Neural progenitor cell (in vitro differentiated cells): Measurements from ENCODE around the gene MIER2. TPM values are rescaled to one million over a fixed set of nuclear protein-coding genes. Genes with fewer than 3 reads are reported as not detected.
A peak's percentile ranks its signal among the peaks of the same experiment; 100 is the strongest.
"Not testable (repeated sequence)": the region's sequence is repeated elsewhere in the genome, so short reads cannot be mapped to it uniquely, and the experiment has no call there.

ENCODE experiments used
- DNase-seq: peaks from one replicate; pipeline ENCODE4 v3.0.0-alpha.2; 2016; ENCODE audit warnings: low spot score
- H2AFZ ChIP-seq: fragments of 200-600 bp; sonication (generic); replicated peaks from 2 replicates; pipeline ENCODE4 v1.6.1; 2016; ENCODE audit warnings: antibody characterized with exemption
- H3F3A ChIP-seq: fragments of 200-600 bp; sonication (generic); 2 replicates; pipeline ENCODE4 v1.6.1; 2016; ENCODE audit warnings: antibody characterized with exemption, low read depth
- H3K27ac ChIP-seq: fragments of 200-600 bp; sonication (generic); 2 replicates; pipeline ENCODE4 v1.5.1; 2016; ENCODE audit warnings: mild to moderate bottlenecking
- H3K27me3 ChIP-seq: fragments of 200-600 bp; sonication (generic); 2 replicates; pipeline ENCODE4 v1.6.1; 2016; ENCODE audit warnings: mild to moderate bottlenecking, moderate library complexity
- H3K36me3 ChIP-seq: fragments of 200-600 bp; sonication (generic); 2 replicates; pipeline ENCODE4 v1.5.1; 2016
- H3K4me1 ChIP-seq: fragments of 200-600 bp; sonication (generic); 2 replicates; pipeline ENCODE4 v1.6.1; 2016; ENCODE audit warnings: mixed run types
- H3K4me2 ChIP-seq: fragments of 200-600 bp; sonication (generic); 2 replicates; pipeline ENCODE4 v1.6.1; 2016
- H3K4me3 ChIP-seq: fragments of 200-600 bp; sonication (generic); 2 replicates; pipeline ENCODE4 v1.5.1; 2016
- H3K79me2 ChIP-seq: fragments of 200-600 bp; sonication (generic); 2 replicates; pipeline ENCODE4 v1.6.1; 2016; ENCODE audit warnings: low read depth
- H3K9ac ChIP-seq: fragments of 200-600 bp; sonication (generic); 2 replicates; pipeline ENCODE4 v1.6.1; 2016
- H3K9me3 ChIP-seq: fragments of 200-600 bp; sonication (generic); 2 replicates; pipeline ENCODE4 v1.5.1; 2016; ENCODE audit warnings: low read depth
- H4K20me1 ChIP-seq: fragments of 200-600 bp; sonication (generic); 2 replicates; pipeline ENCODE4 v1.6.1; 2016; ENCODE audit warnings: low read depth
- H3K27ac Mint-ChIP-seq: 3 replicates; pipeline ENCODE4 v1.8.0; 2021; ENCODE audit warnings: mixed read lengths
- H3K27me3 Mint-ChIP-seq: 2 replicates; pipeline ENCODE4 v1.8.0; 2022; ENCODE audit warnings: low read depth, mild to moderate bottlenecking, inconsistent platforms, moderate library complexity, mixed read lengths; ENCODE audit not compliant: insufficient read depth
- H3K36me3 Mint-ChIP-seq: 3 replicates; pipeline ENCODE4 v1.8.0; 2021; ENCODE audit warnings: mixed read lengths
- H3K4me1 Mint-ChIP-seq: 3 replicates; pipeline ENCODE4 v1.8.0; 2021; ENCODE audit warnings: mixed read lengths
- H3K4me3 Mint-ChIP-seq: 3 replicates; pipeline ENCODE4 v1.8.0; 2021; ENCODE audit warnings: mild to moderate bottlenecking, moderate library complexity, mixed read lengths
- H3K9me3 Mint-ChIP-seq: 3 replicates; pipeline ENCODE4 v1.8.0; 2020; ENCODE audit warnings: mixed read lengths
- EZH2 ChIP-seq: fragments of 200-600 bp; sonication (generic); IDR thresholded peaks from 2 replicates; pipeline ENCODE4 v1.6.1; 2017; ENCODE audit warnings: antibody characterized with exemption, mild to moderate bottlenecking, moderate library complexity
- EZH2phosphoT487 ChIP-seq: fragments of 200-600 bp; sonication (generic); IDR thresholded peaks from 2 replicates; pipeline ENCODE4 v1.6.1; 2017; ENCODE audit warnings: antibody characterized with exemption
- total RNA-seq: library from RNA; depleted of rRNA; stranded (reverse); fragments of >200 nt; gene quantifications from 2 replicates; pipeline ENCODE4 v1.2.3, GENCODE V29; 2015; ENCODE audit warnings: low replicate concordance
- TF ChIP-seq, protein P1 (sequence below): fragments of 200-600 bp; sonication (generic); IDR thresholded peaks from 2 replicates; pipeline ENCODE4 v1.5.1; 2017; ENCODE audit warnings: antibody characterized with exemption, mild to moderate bottlenecking

Gene MIER2
- total RNA-seq, 1 donor from 2014 or later = 12.9 TPM

DNA sequence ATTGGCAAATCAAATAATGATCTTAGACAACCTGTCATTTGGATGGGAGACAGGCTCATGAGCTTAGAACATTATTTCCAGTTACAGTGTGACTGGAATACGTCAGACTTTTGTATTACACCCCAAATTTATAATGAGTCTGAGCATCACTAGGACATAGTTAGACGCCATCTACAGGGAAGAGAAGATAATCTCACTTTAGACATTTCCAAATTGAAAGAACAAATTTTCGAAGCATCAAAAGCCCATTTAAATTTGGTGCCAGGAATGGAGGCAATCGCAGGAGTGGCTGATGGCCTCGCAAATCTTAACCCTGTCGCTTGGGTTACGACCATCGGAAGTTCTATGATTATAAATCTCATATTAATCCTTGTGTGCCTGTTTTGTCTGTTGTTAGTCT is 41.6 kb upstream of the MIER2 start:
- H3K4me1 ChIP-seq = peaks cover 11% of the 10 kb centered on the region
- H3K27me3 ChIP-seq = peaks cover 19% of the 10 kb centered on the region
- H3K36me3 Mint-ChIP-seq, H3K36me3 ChIP-seq, H3K4me3 Mint-ChIP-seq, H4K20me1 ChIP-seq, H2AFZ ChIP-seq, H3K9me3 ChIP-seq, DNase-seq, H3K27ac Mint-ChIP-seq, H3K79me2 ChIP-seq, H3K9ac ChIP-seq, H3K27ac ChIP-seq: not testable (repeated sequence)
- H3F3A ChIP-seq = peaks cover 16% of the 10 kb centered on the region
- Mint-ChIP-seq H3K9me3 (peaks cover 13% of the 10 kb centered on the region), H3K4me1 (peaks cover 37% of the 10 kb centered on the region), H3K27me3 (peaks cover 10% of the 10 kb centered on the region)
- TF ChIP-seq, protein P1, sequence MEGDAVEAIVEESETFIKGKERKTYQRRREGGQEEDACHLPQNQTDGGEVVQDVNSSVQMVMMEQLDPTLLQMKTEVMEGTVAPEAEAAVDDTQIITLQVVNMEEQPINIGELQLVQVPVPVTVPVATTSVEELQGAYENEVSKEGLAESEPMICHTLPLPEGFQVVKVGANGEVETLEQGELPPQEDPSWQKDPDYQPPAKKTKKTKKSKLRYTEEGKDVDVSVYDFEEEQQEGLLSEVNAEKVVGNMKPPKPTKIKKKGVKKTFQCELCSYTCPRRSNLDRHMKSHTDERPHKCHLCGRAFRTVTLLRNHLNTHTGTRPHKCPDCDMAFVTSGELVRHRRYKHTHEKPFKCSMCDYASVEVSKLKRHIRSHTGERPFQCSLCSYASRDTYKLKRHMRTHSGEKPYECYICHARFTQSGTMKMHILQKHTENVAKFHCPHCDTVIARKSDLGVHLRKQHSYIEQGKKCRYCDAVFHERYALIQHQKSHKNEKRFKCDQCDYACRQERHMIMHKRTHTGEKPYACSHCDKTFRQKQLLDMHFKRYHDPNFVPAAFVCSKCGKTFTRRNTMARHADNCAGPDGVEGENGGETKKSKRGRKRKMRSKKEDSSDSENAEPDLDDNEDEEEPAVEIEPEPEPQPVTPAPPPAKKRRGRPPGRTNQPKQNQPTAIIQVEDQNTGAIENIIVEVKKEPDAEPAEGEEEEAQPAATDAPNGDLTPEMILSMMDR = peak; percentile 26
- peak overlapping the region; percentile 20 for H3K4me3 ChIP-seq
- H3K4me2 ChIP-seq = peak overlapping the region; percentile 64

DNA sequence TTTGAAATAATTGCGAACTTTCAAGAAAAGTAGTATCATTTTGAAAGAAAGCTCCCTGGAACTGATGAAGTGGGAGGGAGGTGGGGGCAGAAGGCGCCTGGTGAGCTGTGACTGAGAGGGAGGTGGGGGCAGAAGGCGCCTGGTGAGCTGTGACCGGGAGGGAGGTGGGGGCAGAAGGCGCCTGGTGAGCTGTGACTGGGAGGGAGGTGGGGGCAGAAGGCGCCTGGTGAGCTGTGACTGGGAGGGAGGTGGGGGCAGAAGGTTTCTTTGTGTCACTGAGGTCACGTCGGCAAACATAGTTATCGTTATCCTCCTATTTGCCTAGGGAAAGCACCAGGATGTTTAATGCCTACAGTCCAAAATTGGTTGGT is 40.2 kb upstream of the MIER2 start:
- Histone ChIP-seq H3K79me2 (no peaks in the 10 kb centered on the region), H3K4me2 (no peak overlapping the region), H2AFZ (no peak overlapping the region), H3K9ac (no peak overlapping the region), H4K20me1 (no peaks in the 10 kb centered on the region), H3K4me3 (no peak overlapping the region), H3K4me1 (peaks cover 11% of the 10 kb centered on the region), H3K36me3 (no peaks in the 10 kb centered on the region), H3K27ac (no peak overlapping the region), H3F3A (peaks cover 16% of the 10 kb centered on the region), H3K27me3 (peaks cover 19% of the 10 kb centered on the region), H3K9me3 (no peaks in the 10 kb centered on the region)
- TF ChIP-seq, protein P1 = no peak
- TF ChIP-seq EZH2phosphoT487 = no peak
- no peak for TF ChIP-seq EZH2
- Mint-ChIP-seq H3K9me3 (peaks cover 17% of the 10 kb centered on the region), H3K4me1 (peaks cover 28% of the 10 kb centered on the region), H3K27me3 (peaks cover 16% of the 10 kb centered on the region), H3K27ac (peak overlapping the region; percentile 79), H3K4me3 (no peak overlapping the region), H3K36me3 (no peaks in the 10 kb centered on the region)
- DNase-seq = no peak

DNA sequence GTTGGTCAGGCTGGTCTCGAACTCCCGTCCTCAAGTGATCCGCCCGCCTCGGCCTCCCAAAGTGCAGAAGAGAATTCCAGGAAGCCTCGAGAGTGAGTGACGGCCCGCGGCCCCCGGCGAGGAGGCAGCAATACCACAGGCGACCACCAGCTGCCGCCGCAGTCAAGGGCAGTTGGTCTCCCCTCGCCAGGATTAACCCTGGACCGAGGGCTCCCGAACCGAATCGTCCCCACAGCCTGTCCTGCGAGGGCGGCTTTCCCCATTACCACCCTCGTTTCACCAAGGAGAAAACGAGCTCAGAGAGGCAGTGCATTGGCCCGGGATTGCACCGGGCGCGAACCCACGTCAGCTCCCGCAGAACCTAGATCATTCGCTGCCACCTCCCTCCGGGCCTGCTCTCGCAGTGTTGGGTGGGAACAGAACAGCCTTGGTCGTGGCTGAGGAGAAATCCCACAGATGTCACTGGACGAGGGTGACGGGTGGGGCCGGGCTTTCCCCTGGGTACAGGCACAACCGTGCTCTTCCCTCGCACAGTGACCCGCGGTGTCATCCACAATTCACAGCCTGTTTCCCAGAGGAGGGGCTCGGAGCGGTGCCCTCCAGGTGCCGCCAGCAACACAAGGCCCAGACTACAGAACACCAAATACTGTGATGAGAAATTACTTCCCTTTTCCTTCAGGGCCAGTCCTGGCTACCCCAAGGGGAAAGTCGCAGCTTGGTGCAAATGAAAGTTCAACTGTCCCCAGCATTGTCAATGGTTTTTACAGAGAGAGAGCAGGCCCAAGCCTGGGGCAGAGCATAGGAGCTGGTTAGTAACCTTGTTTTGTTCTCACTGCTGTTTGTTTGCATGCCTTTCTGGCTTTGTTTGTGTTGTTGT is 39.6 kb upstream of the MIER2 start:
- no peaks in the 10 kb centered on the region for H4K20me1 ChIP-seq
- TF ChIP-seq, protein P1 = peak; percentile 72
- no peak for TF ChIP-seq EZH2phosphoT487
- H3K27me3 ChIP-seq = peaks cover 19% of the 10 kb centered on the region
- peaks cover 19% of the 10 kb centered on the region for H3K27me3 Mint-ChIP-seq
- H3K27ac Mint-ChIP-seq = peak overlapping the region; percentile 79
- H3K4me3 Mint-ChIP-seq = no peak overlapping the region
- no peaks in the 10 kb centered on the region for H3K79me2 ChIP-seq
- H3K36me3 Mint-ChIP-seq = no peaks in the 10 kb centered on the region
- no peaks in the 10 kb centered on the region for H3K36me3 ChIP-seq
- DNase-seq = peak; percentile 77
- H3K9ac ChIP-seq = no peak overlapping the region
- peaks cover 25% of the 10 kb centered on the region for H3K4me1 Mint-ChIP-seq
- H3K9me3 ChIP-seq = no peaks in the 10 kb centered on the region
- peaks cover 17% of the 10 kb centered on the region for H3K9me3 Mint-ChIP-seq
- peak overlapping the region; percentile 38 for H2AFZ ChIP-seq
- H3K27ac ChIP-seq = no peak overlapping the region
- H3K4me2 ChIP-seq = no peak overlapping the region
- H3K4me1 ChIP-seq = peaks cover 11% of the 10 kb centered on the region
- peaks cover 16% of the 10 kb centered on the region for H3F3A ChIP-seq
- no peak overlapping the region for H3K4me3 ChIP-seq
